ENCODE data around the gene C1GALT1C1. TPM values are rescaled to one million over a fixed set of nuclear protein-coding genes. Genes with fewer than 3 reads are reported as not detected.
A peak's percentile ranks its signal among the peaks of the same experiment; 100 is the strongest.

Gene C1GALT1C1
- total RNA-seq, result 10 to 100 TPM; 14.7 to 25.5 (median 18.5) TPM
- polyA plus RNA-seq, result 10 to 100 TPM; 12.9 to 29.3 TPM
- long read RNA-seq, donor 1, transcript C1GALT1C1-201 (2 exons, 1,613 nt), result major isoform, 23 of 23 reads
- long read RNA-seq, donor 1, partial matches to known transcripts, result 0 of 23 reads
- long read RNA-seq, donor 1, other reads (novel, unspliced or antisense), result 0 of 23 reads
- long read RNA-seq, donor 2, transcript C1GALT1C1-201 (2 exons, 1,613 nt), result major isoform, 80 of 81 reads
- long read RNA-seq, donor 2, partial matches to known transcripts, result 0 of 81 reads
- long read RNA-seq, donor 2, other reads (novel, unspliced or antisense), result 1 of 81 reads
- long read RNA-seq, donor 3, transcript C1GALT1C1-201 (2 exons, 1,613 nt), result major isoform, 19 of 20 reads
- long read RNA-seq, donor 3, partial matches to known transcripts, result 0 of 20 reads
- long read RNA-seq, donor 3, other reads (novel, unspliced or antisense), result 0 of 20 reads

- Histone ChIP-seq H3K4me1 (peaks cover 0 to 20% (median 2%) of the 10 kb centered on the region in 12 donors), H3K27me3 (no peaks in the 10 kb centered on the region), H3K9me3 (no peaks in the 10 kb centered on the region), H3K27ac (peak within 1 kb of the TSS; percentile 78 to 93 (median 88)), H3K36me3 (no peaks in the 10 kb centered on the region), H3K4me3 (peak within 1 kb of the TSS in 11 of 12 donors; percentile 58 to 89 (median 72))
- intact Hi-C loops (cut with DNase I), result loop anchor here in 3 of 10 donors (1.0 to 10.0 kb wide), 4 partner anchors 27 to 135 kb away; partner anchors contain the start of gene CUL4B (in 3 of the 3)
- DNase-seq (peak; percentile 91 to 96 (median 95)), ATAC-seq (peak; percentile 98 to 99 (median 98))
- 0 to 50% (median 24%) methylated on average over 43 to 68 of the region's 68 CpGs for WGBS, 4 donors
- TF ChIP-seq, protein P1, sequence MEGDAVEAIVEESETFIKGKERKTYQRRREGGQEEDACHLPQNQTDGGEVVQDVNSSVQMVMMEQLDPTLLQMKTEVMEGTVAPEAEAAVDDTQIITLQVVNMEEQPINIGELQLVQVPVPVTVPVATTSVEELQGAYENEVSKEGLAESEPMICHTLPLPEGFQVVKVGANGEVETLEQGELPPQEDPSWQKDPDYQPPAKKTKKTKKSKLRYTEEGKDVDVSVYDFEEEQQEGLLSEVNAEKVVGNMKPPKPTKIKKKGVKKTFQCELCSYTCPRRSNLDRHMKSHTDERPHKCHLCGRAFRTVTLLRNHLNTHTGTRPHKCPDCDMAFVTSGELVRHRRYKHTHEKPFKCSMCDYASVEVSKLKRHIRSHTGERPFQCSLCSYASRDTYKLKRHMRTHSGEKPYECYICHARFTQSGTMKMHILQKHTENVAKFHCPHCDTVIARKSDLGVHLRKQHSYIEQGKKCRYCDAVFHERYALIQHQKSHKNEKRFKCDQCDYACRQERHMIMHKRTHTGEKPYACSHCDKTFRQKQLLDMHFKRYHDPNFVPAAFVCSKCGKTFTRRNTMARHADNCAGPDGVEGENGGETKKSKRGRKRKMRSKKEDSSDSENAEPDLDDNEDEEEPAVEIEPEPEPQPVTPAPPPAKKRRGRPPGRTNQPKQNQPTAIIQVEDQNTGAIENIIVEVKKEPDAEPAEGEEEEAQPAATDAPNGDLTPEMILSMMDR (IDR thresholded peaks at IDR 0.05), result no peak
- peak in 1 of 2 donors; percentile 70 for TF ChIP-seq POLR2A (IDR thresholded peaks at IDR 0.05)
These were observed at the start of gene C1GALT1C1 for GRCh38 chrX:120629667-120630537. Gene C1GALT1C1 (minus strand): TSS chrX:120630054. CDS start chrX:120627166, 2,888 bp downstream.

- Histone ChIP-seq H3K27me3 (no peaks in the 10 kb centered on the region), H3K4me1 (peaks cover 0 to 12% (median 7%) of the 10 kb centered on the region in 12 donors), H3K9me3 (no peaks in the 10 kb centered on the region), H3K36me3 (no peaks in the 10 kb centered on the region), H3K27ac (no peak overlapping the region), H3K4me3 (no peak overlapping the region)
- 63 to 81% (median 73%) methylated on average over 2 of the region's 2 CpGs for WGBS, 4 donors
- intact Hi-C loops (cut with DNase I), result no loop called here
- TF ChIP-seq, protein P1 (IDR thresholded peaks at IDR 0.05), result no peak
- no peak for TF ChIP-seq POLR2A (IDR thresholded peaks at IDR 0.05)
- DNase-seq (no peak), ATAC-seq (no peak)
These were observed 47.3 kb upstream of the C1GALT1C1 start for GRCh38 chrX:120677004-120677652.

- Histone ChIP-seq H3K4me1 (peaks cover 0 to 16% (median 8%) of the 10 kb centered on the region in 12 donors), H3K4me3 (no peak overlapping the region), H3K27ac (peak overlapping the region in 11 of 12 donors; percentile 16 to 75 (median 56)), H3K27me3 (no peaks in the 10 kb centered on the region), H3K9me3 (no peaks in the 10 kb centered on the region), H3K36me3 (no peaks in the 10 kb centered on the region)
- TF ChIP-seq POLR2A (IDR thresholded peaks at IDR 0.05), result no peak
- TF ChIP-seq, protein P1 (IDR thresholded peaks at IDR 0.05), result no peak
- WGBS, 4 donors, result 78 to 91% (median 85%) methylated on average over 4 of the region's 4 CpGs
- ATAC-seq (no peak), DNase-seq (no peak)
- intact Hi-C loops (cut with DNase I), result loop anchor here in 1 of 10 donors (2.0 kb wide), 1 partner anchor 42 kb away; the partner anchor contains the start of gene C1GALT1C1
These were observed 43.1 kb upstream of the C1GALT1C1 start for GRCh38 chrX:120672841-120673530.
